ENCODE measurements around the gene KRT82.

GRCh38 chr12:52439420-52439819 is 33.3 kb upstream of the KRT82 start:
- TF ChIP-seq EZH2 (optimal IDR thresholded peaks at IDR 0.05; ENCODE audit: low read depth, low read length) (no peak), CTCF (IDR thresholded peaks at IDR 0.05; ENCODE audit: low read length) (no peak), EZH2phosphoT487 (IDR thresholded peaks at IDR 0.05; ENCODE audit: low read length) (no peak)
